Measurements from ENCODE around the gene ADCY2. TPM values are rescaled to one million over a fixed set of nuclear protein-coding genes. Genes with fewer than 3 reads are reported as not detected.

Gene ADCY2
- total and polyA plus RNA-seq, 2 of the 13 experiments (the other 11 are each of a cell fraction or from before 2014, with no cell fraction given): not detected

GRCh38 chr5:7375457-7375856, 20.5 kb upstream of the ADCY2 start (continued):
- no peak for TF ChIP-seq FOXP4 (CRISPR knock-in tag; IDR thresholded peaks at IDR 0.05)
- TF ChIP-seq PCBP1 (IDR thresholded peaks at IDR 0.05; ENCODE audit: borderline replicate concordance, low read depth, low read length): no peak
- TF ChIP-seq ZNF543 (CRISPR knock-in tag; IDR thresholded peaks at IDR 0.05): no peak
- TF ChIP-seq CHD2 (IDR thresholded peaks at IDR 0.05; ENCODE audit: low read depth, low read length): no peak
- no peak for TF ChIP-seq ZNF432 (CRISPR knock-in tag; IDR thresholded peaks at IDR 0.05; ENCODE audit: borderline replicate concordance)
- no peak for TF ChIP-seq ZFY (CRISPR knock-in tag; IDR thresholded peaks at IDR 0.05)

- in situ Hi-C loops (cut with HindIII; ENCODE audit: extremely low pct_ligation_motif_present, low pct_unique_long_range_greater_than_20kb): loop anchor here (25.0 kb wide), 1 partner anchor 565 kb away; no protein-coding TSS in a partner anchor
- no peak overlapping the region for H3K4me2 ChIP-seq (ENCODE audit: low read depth, low read length)
- H3K9ac ChIP-seq (ENCODE audit: insufficient read depth, low read depth, low read length): no peak overlapping the region
- ChIA-PET CTCF (ENCODE audit: low intra/inter-chr PET ratio, low total read pairs) (no interaction called here), POLR2A (no interaction called here)
- intact Hi-C loops (cut with micrococcal nuclease; ENCODE audit: unreplicated experiment): loop anchor here (5.0 kb wide), 1 partner anchor 430 kb away; no protein-coding TSS in a partner anchor
- no peaks in the 10 kb centered on the region for H3K9me3 ChIP-seq (ENCODE audit: low read length)
- H2AFZ ChIP-seq (ENCODE audit: low read length): no peak overlapping the region
- no peak overlapping the region for H3K4me3 ChIP-seq (replicated peaks in 1 of 3; ENCODE audit: insufficient read depth in 1 of 3, low read depth in 2 of 3, low read length in 3 of 3)
- DNase-seq (ENCODE audit: low spot score) (no peak), FAIRE-seq (no peak), ATAC-seq (no peak)
- no peak overlapping the region for H3K27ac ChIP-seq (ENCODE audit: extremely low read length, insufficient read depth, low read length)
- no peaks in the 10 kb centered on the region for H3K27me3 ChIP-seq (ENCODE audit: control insufficient read depth in 1 of 2, insufficient read depth in 2 of 2, low read length in 2 of 2)
- BruUV-seq (replicated peaks): no TSS peak
- 10% methylated on average over 3 of the region's 3 CpGs for WGBS (ENCODE audit: low lambda C conversion rate)
- H3K36me3 ChIP-seq (replicated peaks in 1 of 2; ENCODE audit: control insufficient read depth in 1 of 2, insufficient read depth in 2 of 2, low read length in 2 of 2): no peaks in the 10 kb centered on the region
- no peaks in the 10 kb centered on the region for H3K4me1 ChIP-seq (ENCODE audit: insufficient read depth, low read length)
- no peaks in the 10 kb centered on the region for H3K79me2 ChIP-seq (ENCODE audit: insufficient read depth, low read length)
- no peaks in the 10 kb centered on the region for H4K20me1 ChIP-seq (ENCODE audit: insufficient read depth, low read length)
- TF ChIP-seq ZFP36L2 (CRISPR knock-in tag; IDR thresholded peaks at IDR 0.05) (no peak), ETV6 (CRISPR knock-in tag; conservative IDR thresholded peaks at IDR 0.05) (no peak), ZNF296 (CRISPR knock-in tag; conservative IDR thresholded peaks at IDR 0.05) (no peak), SMYD3 (CRISPR knock-in tag; IDR thresholded peaks at IDR 0.05) (no peak), ZC3H4 (CRISPR knock-in tag; IDR thresholded peaks at IDR 0.05; ENCODE audit: borderline replicate concordance) (no peak), SMARCC2 (IDR thresholded peaks at IDR 0.05) (no peak), ZBTB8A (CRISPR knock-in tag; IDR thresholded peaks at IDR 0.05; ENCODE audit: borderline replicate concordance, low read depth) (no peak), FOXA3 (CRISPR knock-in tag; IDR thresholded peaks at IDR 0.05) (no peak), GATA4 (IDR thresholded peaks at IDR 0.05; ENCODE audit: borderline replicate concordance, low read depth) (no peak), SOX6 (IDR thresholded peaks at IDR 0.05) (no peak), SOX6 (CRISPR knock-in tag; IDR thresholded peaks at IDR 0.05) (no peak), EHMT2 (IDR thresholded peaks at IDR 0.05; ENCODE audit: borderline replicate concordance, low read depth, low read length) (no peak), JUND (CRISPR knock-in tag; IDR thresholded peaks at IDR 0.05) (no peak), MBNL3 (CRISPR knock-in tag; conservative IDR thresholded peaks at IDR 0.05) (no peak), ARID2 (CRISPR knock-in tag; IDR thresholded peaks at IDR 0.05; ENCODE audit: borderline replicate concordance) (no peak)
- TF ChIP-seq, protein P1, sequence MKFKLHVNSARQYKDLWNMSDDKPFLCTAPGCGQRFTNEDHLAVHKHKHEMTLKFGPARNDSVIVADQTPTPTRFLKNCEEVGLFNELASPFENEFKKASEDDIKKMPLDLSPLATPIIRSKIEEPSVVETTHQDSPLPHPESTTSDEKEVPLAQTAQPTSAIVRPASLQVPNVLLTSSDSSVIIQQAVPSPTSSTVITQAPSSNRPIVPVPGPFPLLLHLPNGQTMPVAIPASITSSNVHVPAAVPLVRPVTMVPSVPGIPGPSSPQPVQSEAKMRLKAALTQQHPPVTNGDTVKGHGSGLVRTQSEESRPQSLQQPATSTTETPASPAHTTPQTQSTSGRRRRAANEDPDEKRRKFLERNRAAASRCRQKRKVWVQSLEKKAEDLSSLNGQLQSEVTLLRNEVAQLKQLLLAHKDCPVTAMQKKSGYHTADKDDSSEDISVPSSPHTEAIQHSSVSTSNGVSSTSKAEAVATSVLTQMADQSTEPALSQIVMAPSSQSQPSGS (CRISPR knock-in tag; IDR thresholded peaks at IDR 0.05): no peak
Measured at GRCh38 chr5:7376871-7377270, 19.1 kb upstream of the ADCY2 start.
